ENCODE measurements around the gene MARK4. TPM values are rescaled to one million over a fixed set of nuclear protein-coding genes. Genes with fewer than 3 reads are reported as not detected.

The MARK4 gene
- polyA plus RNA-seq, 1 donor (not counting 4 experiments of a cell fraction or from before 2014, with no cell fraction given), result 19.7 TPM

GRCh38 chr19:45234089-45234869 lies 16.8 kb upstream of the MARK4 start:
- Histone ChIP-seq H2AFZ (ENCODE audit: control insufficient read depth, low read length) (no peak overlapping the region), H3K9me1 (ENCODE audit: control insufficient read depth, extremely low read depth, insufficient read depth, low read length) (no peaks in the 10 kb centered on the region), H3K9me3 (ENCODE audit: control insufficient read depth, low read depth, low read length) (no peaks in the 10 kb centered on the region), H3K4me1 (ENCODE audit: control insufficient read depth, extremely low read depth, insufficient read depth, low read length) (peaks cover 20% of the 10 kb centered on the region), H3K9ac (ENCODE audit: control insufficient read depth, extremely low read depth, insufficient read depth, low read length) (no peak overlapping the region), H3K4me2 (ENCODE audit: control insufficient read depth, extremely low read depth, insufficient read depth, low read depth, low read length) (no peak overlapping the region), H3K27ac (ENCODE audit: control insufficient read depth, insufficient read depth, low read length) (no peak overlapping the region), H4K20me1 (ENCODE audit: control insufficient read depth, extremely low read depth, insufficient read depth, low read length) (no peaks in the 10 kb centered on the region), H3K36me3 (ENCODE audit: control insufficient read depth in 2 of 2, extremely low read depth in 1 of 2, insufficient read depth in 2 of 2, low read length in 2 of 2) (no peaks in the 10 kb centered on the region), H3K79me2 (ENCODE audit: control insufficient read depth, insufficient read depth, low read length) (no peaks in the 10 kb centered on the region), H3K4me3 (ENCODE audit: control insufficient read depth in 2 of 3, extremely low read depth in 1 of 3, insufficient read depth in 2 of 3, low read depth in 1 of 3, low read length in 3 of 3) (no peak overlapping the region), H3K27me3 (ENCODE audit: control insufficient read depth, extremely low read depth, insufficient read depth, low read length) (peaks cover 5% of the 10 kb centered on the region)
- no peak for FAIRE-seq
- dilution Hi-C loops (cut with MboI; ENCODE audit: extremely low pct_ligation_motif_present, low sequenced_read_pairs), result no loop called here
- no peak for DNase-seq (ENCODE audit: low read depth, low spot score)
- TF ChIP-seq EZH2 (IDR thresholded peaks at IDR 0.05; ENCODE audit: low read length), result no peak
- no peak for TF ChIP-seq CTCF (optimal IDR thresholded peaks at IDR 0.05 in 1 of 3, IDR thresholded peaks at IDR 0.05 in 1 of 3, conservative IDR thresholded peaks at IDR 0.05 in 1 of 3; ENCODE audit: extremely low read depth in 1 of 3, insufficient read depth in 2 of 3, low read length in 3 of 3)

DNA sequence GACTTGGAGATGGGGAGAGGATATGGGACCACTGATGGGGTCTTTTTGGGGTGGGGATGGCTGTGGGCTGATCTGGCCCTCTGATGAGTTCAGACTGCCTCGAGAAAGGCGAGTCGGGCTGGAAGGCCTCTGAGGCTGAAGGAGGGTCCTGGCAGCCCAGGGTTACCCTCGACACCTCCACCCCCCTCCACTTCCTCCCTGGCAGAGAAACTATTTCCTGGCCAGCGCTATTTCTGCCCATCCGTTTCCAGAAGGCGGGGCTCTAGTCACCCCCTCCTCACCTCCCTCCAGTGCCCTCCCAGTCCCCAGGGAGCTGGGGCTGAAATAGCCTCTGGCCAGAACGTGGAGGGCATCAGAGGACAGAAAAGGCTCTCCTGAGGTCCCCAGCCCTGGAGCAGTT lies 15.6 kb upstream of the MARK4 start:
- H3K4me3 ChIP-seq (ENCODE audit: control insufficient read depth in 2 of 3, extremely low read depth in 1 of 3, insufficient read depth in 2 of 3, low read depth in 1 of 3, low read length in 3 of 3), result no peak overlapping the region
- H3K9me3 ChIP-seq (ENCODE audit: control insufficient read depth, low read depth, low read length), result no peaks in the 10 kb centered on the region
- no peak overlapping the region for H3K9ac ChIP-seq (ENCODE audit: control insufficient read depth, extremely low read depth, insufficient read depth, low read length)
- H3K27ac ChIP-seq (ENCODE audit: control insufficient read depth, insufficient read depth, low read length), result no peak overlapping the region
- no peak overlapping the region for H2AFZ ChIP-seq (ENCODE audit: control insufficient read depth, low read length)
- no peaks in the 10 kb centered on the region for H3K79me2 ChIP-seq (ENCODE audit: control insufficient read depth, insufficient read depth, low read length)
- H3K9me1 ChIP-seq (ENCODE audit: control insufficient read depth, extremely low read depth, insufficient read depth, low read length), result no peaks in the 10 kb centered on the region
- peaks cover 20% of the 10 kb centered on the region for H3K4me1 ChIP-seq (ENCODE audit: control insufficient read depth, extremely low read depth, insufficient read depth, low read length)
- H3K36me3 ChIP-seq (ENCODE audit: control insufficient read depth in 2 of 2, extremely low read depth in 1 of 2, insufficient read depth in 2 of 2, low read length in 2 of 2), result no peaks in the 10 kb centered on the region
- H4K20me1 ChIP-seq (ENCODE audit: control insufficient read depth, extremely low read depth, insufficient read depth, low read length), result no peaks in the 10 kb centered on the region
- TF ChIP-seq EZH2 (IDR thresholded peaks at IDR 0.05; ENCODE audit: low read length), result no peak
- TF ChIP-seq CTCF (optimal IDR thresholded peaks at IDR 0.05 in 1 of 3, IDR thresholded peaks at IDR 0.05 in 1 of 3, conservative IDR thresholded peaks at IDR 0.05 in 1 of 3; ENCODE audit: extremely low read depth in 1 of 3, insufficient read depth in 2 of 3, low read length in 3 of 3), result no peak
- no peak overlapping the region for H3K4me2 ChIP-seq (ENCODE audit: control insufficient read depth, extremely low read depth, insufficient read depth, low read depth, low read length)
- DNase-seq (ENCODE audit: low read depth, low spot score), result no peak
- FAIRE-seq, result no peak
- dilution Hi-C loops (cut with MboI; ENCODE audit: extremely low pct_ligation_motif_present, low sequenced_read_pairs), result no loop called here
- peaks cover 5% of the 10 kb centered on the region for H3K27me3 ChIP-seq (ENCODE audit: control insufficient read depth, extremely low read depth, insufficient read depth, low read length)
